Measurements from ENCODE around the gene RETSAT. TPM values are rescaled to one million over a fixed set of nuclear protein-coding genes. Genes with fewer than 3 reads are reported as not detected.

Gene RETSAT
- total RNA-seq, 4 donors from 2014 or later = 257 to 687 (median 392) TPM

GRCh38 chr2:85398426-85399182 lies 44.3 kb upstream of the RETSAT start:
- TF ChIP-seq CTCF (IDR thresholded peaks at IDR 0.05; ENCODE audit: low read depth) = no peak

- no peak for TF ChIP-seq CTCF (IDR thresholded peaks at IDR 0.05; ENCODE audit: low read depth)
These were observed 43.6 kb upstream of the RETSAT start for GRCh38 chr2:85397925-85398331.

GRCh38 chr2:85396531-85397470 lies 42.5 kb upstream of the RETSAT start:
- TF ChIP-seq CTCF (IDR thresholded peaks at IDR 0.05; ENCODE audit: low read depth) = no peak

- no peak for TF ChIP-seq CTCF (IDR thresholded peaks at IDR 0.05; ENCODE audit: low read depth)
These were observed 41.7 kb upstream of the RETSAT start for GRCh38 chr2:85395912-85396475.

- TF ChIP-seq CTCF (IDR thresholded peaks at IDR 0.05; ENCODE audit: low read depth) = no peak
These were observed 40.6 kb upstream of the RETSAT start for GRCh38 chr2:85394976-85395375.

GRCh38 chr2:85394261-85394681 lies 39.9 kb upstream of the RETSAT start:
- no peak for TF ChIP-seq CTCF (IDR thresholded peaks at IDR 0.05; ENCODE audit: low read depth)

GRCh38 chr2:85393836-85394235 lies 39.5 kb upstream of the RETSAT start:
- TF ChIP-seq CTCF (IDR thresholded peaks at IDR 0.05; ENCODE audit: low read depth) = no peak

Measured in subcutaneous adipose tissue (tissue), 4 donors.